Kidney epithelial cell (primary cell): Measurements from ENCODE around the gene KCNT2. TPM values are rescaled to one million over a fixed set of nuclear protein-coding genes. Genes with fewer than 3 reads are reported as not detected.

Experiments used
- DNase-seq: peaks from one replicate; pipeline ENCODE4 v3.0.0-alpha.2; 2010; ENCODE audit warnings: low read depth
- H3K27me3 ChIP-seq: 2 replicates; pipeline ENCODE4 v1.6.0; 2011; ENCODE audit warnings: low read length; ENCODE audit not compliant: control insufficient read depth, insufficient read depth
- H3K36me3 ChIP-seq: 2 replicates; pipeline ENCODE4 v1.5.1; 2011; ENCODE audit warnings: low read length; ENCODE audit not compliant: control insufficient read depth, insufficient read depth
- H3K4me3 ChIP-seq: 2 replicates; pipeline ENCODE4 v1.5.1; 2011; ENCODE audit warnings: low read depth, mild to moderate bottlenecking, control low read depth, low read length
- total RNA-seq: library from RNA; depleted of rRNA; stranded (reverse); fragments of >200 nt; gene quantifications from 2 replicates; pipeline ENCODE4 v1.2.3, GENCODE V29; 2015
- TF ChIP-seq, protein P1 (sequence below): IDR thresholded peaks from 2 replicates; pipeline ENCODE4 v1.5.1; 2011; ENCODE audit warnings: mild to moderate bottlenecking, moderate library complexity, low read length, control low read depth, inconsistent platforms; ENCODE audit not compliant: insufficient read depth, poor library complexity, severe bottlenecking

KCNT2 gene
- total RNA-seq, 1 donor from 2014 or later, result 1.8 TPM

DNA sequence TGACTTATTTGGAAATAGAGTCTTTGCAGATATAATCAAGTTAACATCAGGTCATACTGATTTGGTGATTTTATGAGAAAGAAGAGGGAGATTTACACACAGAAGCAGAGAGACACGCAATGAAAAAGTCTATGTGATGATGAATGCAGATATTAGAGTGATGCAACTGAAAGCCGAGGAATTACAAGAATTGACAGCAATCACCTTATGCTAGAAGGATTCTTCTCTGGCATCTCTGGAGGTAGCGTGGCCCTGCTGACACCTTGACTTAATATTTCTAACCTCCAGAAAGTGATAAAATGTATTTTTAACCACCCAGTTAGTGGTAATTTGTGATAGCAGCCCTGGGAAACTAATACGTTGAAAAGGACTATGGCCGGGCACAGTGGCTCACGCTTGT, 29.4 kb upstream of the KCNT2 start:
- TF ChIP-seq, protein P1, sequence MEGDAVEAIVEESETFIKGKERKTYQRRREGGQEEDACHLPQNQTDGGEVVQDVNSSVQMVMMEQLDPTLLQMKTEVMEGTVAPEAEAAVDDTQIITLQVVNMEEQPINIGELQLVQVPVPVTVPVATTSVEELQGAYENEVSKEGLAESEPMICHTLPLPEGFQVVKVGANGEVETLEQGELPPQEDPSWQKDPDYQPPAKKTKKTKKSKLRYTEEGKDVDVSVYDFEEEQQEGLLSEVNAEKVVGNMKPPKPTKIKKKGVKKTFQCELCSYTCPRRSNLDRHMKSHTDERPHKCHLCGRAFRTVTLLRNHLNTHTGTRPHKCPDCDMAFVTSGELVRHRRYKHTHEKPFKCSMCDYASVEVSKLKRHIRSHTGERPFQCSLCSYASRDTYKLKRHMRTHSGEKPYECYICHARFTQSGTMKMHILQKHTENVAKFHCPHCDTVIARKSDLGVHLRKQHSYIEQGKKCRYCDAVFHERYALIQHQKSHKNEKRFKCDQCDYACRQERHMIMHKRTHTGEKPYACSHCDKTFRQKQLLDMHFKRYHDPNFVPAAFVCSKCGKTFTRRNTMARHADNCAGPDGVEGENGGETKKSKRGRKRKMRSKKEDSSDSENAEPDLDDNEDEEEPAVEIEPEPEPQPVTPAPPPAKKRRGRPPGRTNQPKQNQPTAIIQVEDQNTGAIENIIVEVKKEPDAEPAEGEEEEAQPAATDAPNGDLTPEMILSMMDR, result no peak
- DNase-seq, result no peak
- no peaks in the 10 kb centered on the region for H3K36me3 ChIP-seq
- no peak overlapping the region for H3K4me3 ChIP-seq
- H3K27me3 ChIP-seq, result no peaks in the 10 kb centered on the region

DNA sequence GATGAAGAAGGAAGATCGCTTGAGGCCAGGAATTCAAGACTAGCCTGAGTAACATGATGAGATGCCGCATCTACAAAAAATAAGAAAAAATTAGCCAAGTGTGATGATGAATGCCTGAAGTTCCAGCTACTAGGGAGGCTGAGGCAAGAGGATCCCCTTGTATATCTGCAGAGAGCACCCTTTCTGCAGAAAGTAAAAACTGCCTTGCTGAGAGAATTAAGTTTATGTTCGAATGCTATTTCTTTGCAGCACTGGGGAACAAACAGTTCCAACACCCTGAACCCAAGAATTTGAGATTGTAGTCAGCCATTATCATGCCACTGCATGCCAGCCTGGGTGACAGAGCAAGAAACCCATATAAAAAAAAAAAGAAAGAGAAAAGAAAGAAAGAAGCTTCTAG, 20.6 kb upstream of the KCNT2 start:
- Histone ChIP-seq H3K27me3 (no peaks in the 10 kb centered on the region), H3K4me3 (no peak overlapping the region), H3K36me3 (no peaks in the 10 kb centered on the region)
- no peak for DNase-seq
- TF ChIP-seq, protein P1, result no peak

DNA sequence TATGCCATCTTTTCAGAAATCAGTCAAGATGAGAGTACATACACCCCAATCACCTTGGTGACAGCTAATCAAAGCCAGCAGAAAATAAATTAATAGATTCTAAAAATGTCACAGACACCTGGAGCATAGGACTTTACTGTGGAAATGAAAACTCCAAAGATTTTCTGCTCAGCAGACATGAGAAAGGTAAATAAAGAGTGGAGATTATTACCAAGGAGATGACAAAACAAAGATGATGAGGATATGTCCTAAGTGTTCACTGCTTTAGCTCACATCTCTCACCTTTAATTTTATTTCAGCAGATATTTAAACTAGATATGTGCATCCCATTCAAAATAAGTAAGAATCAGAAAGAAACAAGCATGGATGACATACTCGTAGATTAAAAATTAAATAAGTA, 14.8 kb upstream of the KCNT2 start:
- Histone ChIP-seq H3K4me3 (no peak overlapping the region), H3K27me3 (no peaks in the 10 kb centered on the region), H3K36me3 (no peaks in the 10 kb centered on the region)
- DNase-seq, result no peak
- TF ChIP-seq, protein P1, result no peak

DNA sequence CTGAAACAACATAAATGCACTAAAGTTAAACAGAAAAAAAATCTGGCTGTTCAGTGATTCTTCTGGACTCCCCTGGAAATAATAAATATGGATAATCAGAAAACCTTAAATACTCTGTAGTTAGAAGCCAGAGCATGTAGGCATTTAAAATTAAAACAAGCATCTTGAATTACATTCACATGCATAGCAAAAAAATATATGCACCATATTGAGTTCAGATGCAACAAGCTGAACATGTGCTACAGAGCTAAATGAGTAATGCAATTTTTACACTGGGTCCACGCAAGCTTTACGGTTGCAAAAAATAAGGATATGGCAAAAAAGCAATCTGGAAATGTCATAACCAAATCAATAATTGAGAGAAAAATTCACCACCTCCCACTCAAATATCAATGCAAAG, 11.5 kb upstream of the KCNT2 start:
- Histone ChIP-seq H3K27me3 (no peaks in the 10 kb centered on the region), H3K36me3 (no peaks in the 10 kb centered on the region)
- DNase-seq, result no peak

DNA sequence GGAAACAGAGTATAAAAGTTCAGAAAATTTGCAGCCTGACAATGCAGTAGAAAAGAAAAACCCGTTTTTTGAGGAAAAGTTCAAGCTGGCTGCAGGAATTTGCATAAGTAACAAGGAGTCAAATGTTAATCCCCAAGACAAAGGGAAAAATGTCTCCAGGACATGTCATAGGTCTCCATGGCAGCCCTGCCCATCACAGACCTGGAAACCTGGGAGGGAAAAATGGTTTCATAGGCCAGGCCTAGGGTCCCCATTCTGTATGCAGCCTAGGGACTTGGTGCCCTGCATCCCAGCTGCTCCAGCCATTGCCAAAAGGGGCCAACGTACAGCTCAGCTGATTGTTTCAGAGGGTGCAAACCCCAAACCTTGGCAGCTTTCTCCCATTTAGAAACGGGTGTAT, 3.6 kb upstream of the KCNT2 start:
- DNase-seq, result no peak
- Histone ChIP-seq H3K27me3 (no peaks in the 10 kb centered on the region), H3K36me3 (no peaks in the 10 kb centered on the region), H3K4me3 (no peak overlapping the region)
- TF ChIP-seq, protein P1, result no peak

More for the DNA sequence above, 11.5 kb upstream of the KCNT2 start:
- H3K4me3 ChIP-seq, result no peak overlapping the region
- TF ChIP-seq, protein P1, result no peak

DNA sequence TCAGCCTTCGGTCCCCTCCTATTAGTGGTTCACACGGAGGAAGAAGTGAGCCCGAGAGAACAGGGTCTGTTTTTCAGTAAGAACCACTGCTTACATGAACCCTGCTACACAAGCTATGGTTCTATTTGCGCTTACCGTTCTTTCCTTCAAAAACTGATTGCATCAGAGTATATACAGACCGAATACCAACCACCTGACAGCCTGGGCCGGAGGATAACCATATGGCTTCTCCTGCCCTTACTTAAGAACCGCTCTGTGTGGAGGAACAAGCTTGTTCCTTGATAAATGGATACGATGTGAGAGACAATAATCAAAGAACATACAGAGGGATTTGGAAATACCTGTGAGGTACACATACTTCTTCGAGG, 1.1 kb upstream of the KCNT2 start:
- TF ChIP-seq, protein P1, result no peak
- no peaks in the 10 kb centered on the region for H3K27me3 ChIP-seq
- DNase-seq, result no peak
- peak overlapping the region; percentile 58 for H3K4me3 ChIP-seq
- no peaks in the 10 kb centered on the region for H3K36me3 ChIP-seq
